IMR-90 (cell line): ENCODE results near the gene RNF123.

Experiments
- CHD1 ChIP-seq: IDR thresholded peaks from 2 replicates; pipeline ENCODE4 v1.6.1; 2012; ENCODE audit warnings: low read depth, low read length, improper control_type of control experiment
- CTCF ChIP-seq: conservative IDR thresholded peaks from 2 replicates; pipeline ENCODE4 v1.5.1; 2012; ENCODE audit warnings: mild to moderate bottlenecking, low read depth, low read length, improper control_type of control experiment
- MAZ ChIP-seq: IDR thresholded peaks from 2 replicates; pipeline ENCODE4 v1.6.1; 2012; ENCODE audit warnings: low read depth, mild to moderate bottlenecking, low read length, improper control_type of control experiment, moderate library complexity, borderline replicate concordance
- MXI1 ChIP-seq: IDR thresholded peaks from 2 replicates; pipeline ENCODE4 v1.6.1; 2012; ENCODE audit warnings: low read depth, mild to moderate bottlenecking, low read length, moderate library complexity, borderline replicate concordance
- POLR2A ChIP-seq: IDR thresholded peaks from 2 replicates; pipeline ENCODE4 v1.6.1; 2012; ENCODE audit warnings: mild to moderate bottlenecking, low read depth, low read length
- RAD21 ChIP-seq: IDR thresholded peaks from 2 replicates; pipeline ENCODE4 v1.6.1; 2012; ENCODE audit warnings: low read length, improper control_type of control experiment
- RFX5 ChIP-seq: IDR thresholded peaks from 2 replicates; pipeline ENCODE4 v1.8.0; 2012; ENCODE audit warnings: low read depth, mild to moderate bottlenecking, low read length, moderate library complexity
- SMC3 ChIP-seq: fragments of 150-350 bp; IDR thresholded peaks from 2 replicates; pipeline ENCODE4 v1.6.1; 2016; ENCODE audit warnings: low read depth, mild to moderate bottlenecking, antibody characterized with exemption, low read length, moderate library complexity
- USF2 ChIP-seq: fragments of 150-350 bp; IDR thresholded peaks from 2 replicates; pipeline ENCODE4 v1.6.1; 2017; ENCODE audit warnings: mild to moderate bottlenecking, antibody characterized with exemption, low read length, low read depth

- TF ChIP-seq MXI1 (0 out of 2 replicates have a peak, but pooled peaks have one; percentile 26), POLR2A (no peak), CTCF (peak; percentile 43), USF2 (no peak), RAD21 (no peak), MAZ (peak; percentile 68; the same call in 1 of the 2 replicates), RFX5 (no peak), SMC3 (no peak), CHD1 (no peak)
Observed at GRCh38 chr3:49689046-49689907, at the start of gene RNF123, which contains the start of gene MST1.
